NT2/D1 (cell line): ENCODE data around the gene ASB7.

Experiments used
- YY1 ChIP-seq: IDR thresholded peaks from 2 replicates; pipeline ENCODE4 v1.6.1; 2011; ENCODE audit not compliant: insufficient read length, insufficient read depth
- ZNF274 ChIP-seq: IDR thresholded peaks from 2 replicates; pipeline ENCODE4 v1.6.1; 2011; ENCODE audit warnings: mild to moderate bottlenecking, low read depth, low read length

- TF ChIP-seq ZNF274 (no peak), YY1 (no peak)
Observed at GRCh38 chr15:100631831-100632230, 29.4 kb downstream of the ASB7 start.
